HCT116 (cell line): Measurements from ENCODE around the gene CORO2B.

Experiments used
- ATF3 ChIP-seq: IDR thresholded peaks from 2 replicates; pipeline ENCODE4 v1.6.1; 2012
- CEBPB ChIP-seq: IDR thresholded peaks from 2 replicates; pipeline ENCODE4 v1.6.1; 2012; ENCODE audit warnings: low read depth
- EZH2 ChIP-seq: fragments of 200-600 bp; sonication (generic); IDR thresholded peaks from 2 replicates; pipeline ENCODE4 v1.6.1; 2017; ENCODE audit warnings: antibody characterized with exemption, mixed run types
- EZH2phosphoT487 ChIP-seq: fragments of 200-600 bp; IDR thresholded peaks from 2 replicates; pipeline ENCODE4 v1.6.1; 2018; ENCODE audit warnings: antibody characterized with exemption, borderline replicate concordance
- POLR2A ChIP-seq: IDR thresholded peaks from 2 replicates; pipeline ENCODE4 v1.7.0; 2011; ENCODE audit warnings: borderline replicate concordance; ENCODE audit not compliant: insufficient read depth, insufficient read length; ENCODE audit errors: extremely low read depth
- POLR2AphosphoS5 ChIP-seq: IDR thresholded peaks from 2 replicates; pipeline ENCODE4 v1.6.1; 2011; ENCODE audit warnings: mild to moderate bottlenecking, low read depth, low read length, moderate library complexity
- RAD21 ChIP-seq: IDR thresholded peaks from 2 replicates; pipeline ENCODE4 v1.6.1; 2012; ENCODE audit warnings: low read depth, mild to moderate bottlenecking
- REST ChIP-seq: IDR thresholded peaks from 2 replicates; pipeline ENCODE4 v1.6.1; 2012; ENCODE audit warnings: low read depth
- SRF ChIP-seq: IDR thresholded peaks from 2 replicates; pipeline ENCODE4 v1.6.1; 2012; ENCODE audit warnings: low read depth
- YY1 ChIP-seq: IDR thresholded peaks from 2 replicates; pipeline ENCODE4 v1.6.1; 2011; ENCODE audit warnings: low read length, low read depth, moderate library complexity, mild to moderate bottlenecking; ENCODE audit not compliant: insufficient replicate concordance; ENCODE audit errors: extremely low read depth
- ZFX ChIP-seq: fragments of 450-650 bp; IDR thresholded peaks from 2 replicates; pipeline ENCODE4 v1.6.1; 2017
- TF ChIP-seq, protein P1 (sequence below), 3 experiments: fragments of 200-600 bp in 1 of 3; sonication (generic) in 1 of 3; IDR thresholded peaks in 2 of 3; conservative IDR thresholded peaks in 1 of 3; 2 replicates each; pipeline ENCODE4 v1.5.1; 2012 to 2017; ENCODE audit warnings: low read depth in 2 of 3, low read length in 2 of 3, antibody characterized with exemption in 1 of 3, borderline replicate concordance in 1 of 3, control low read depth in 1 of 3, mild to moderate bottlenecking in 1 of 3, mixed read lengths in 1 of 3, mixed run types in 1 of 3, moderate library complexity in 1 of 3; ENCODE audit not compliant: insufficient read depth in 1 of 3
- TF ChIP-seq, protein P2 (sequence below): IDR thresholded peaks from 2 replicates; pipeline ENCODE4 v1.6.1; 2012

DNA sequence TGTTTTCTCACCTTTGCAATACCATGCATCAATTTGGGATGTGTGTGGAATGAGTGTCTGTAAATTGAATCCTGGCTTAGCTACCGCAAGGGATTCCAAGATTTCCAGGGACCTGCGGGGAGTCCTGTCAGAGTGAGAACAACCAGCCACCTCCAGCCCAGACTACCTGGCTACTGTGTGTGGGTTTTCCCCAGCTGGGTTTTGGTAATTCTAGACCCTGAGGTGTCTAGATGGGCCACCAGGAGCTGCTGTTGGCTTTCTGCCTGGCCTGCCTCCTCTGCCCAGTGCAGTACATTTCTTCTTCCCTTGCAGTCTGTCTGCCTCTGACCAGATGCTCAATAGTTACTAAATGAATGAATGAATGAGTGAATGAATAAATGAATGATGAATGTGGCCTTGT lies 32.5 kb upstream of the CORO2B start:
- TF ChIP-seq, protein P1, sequence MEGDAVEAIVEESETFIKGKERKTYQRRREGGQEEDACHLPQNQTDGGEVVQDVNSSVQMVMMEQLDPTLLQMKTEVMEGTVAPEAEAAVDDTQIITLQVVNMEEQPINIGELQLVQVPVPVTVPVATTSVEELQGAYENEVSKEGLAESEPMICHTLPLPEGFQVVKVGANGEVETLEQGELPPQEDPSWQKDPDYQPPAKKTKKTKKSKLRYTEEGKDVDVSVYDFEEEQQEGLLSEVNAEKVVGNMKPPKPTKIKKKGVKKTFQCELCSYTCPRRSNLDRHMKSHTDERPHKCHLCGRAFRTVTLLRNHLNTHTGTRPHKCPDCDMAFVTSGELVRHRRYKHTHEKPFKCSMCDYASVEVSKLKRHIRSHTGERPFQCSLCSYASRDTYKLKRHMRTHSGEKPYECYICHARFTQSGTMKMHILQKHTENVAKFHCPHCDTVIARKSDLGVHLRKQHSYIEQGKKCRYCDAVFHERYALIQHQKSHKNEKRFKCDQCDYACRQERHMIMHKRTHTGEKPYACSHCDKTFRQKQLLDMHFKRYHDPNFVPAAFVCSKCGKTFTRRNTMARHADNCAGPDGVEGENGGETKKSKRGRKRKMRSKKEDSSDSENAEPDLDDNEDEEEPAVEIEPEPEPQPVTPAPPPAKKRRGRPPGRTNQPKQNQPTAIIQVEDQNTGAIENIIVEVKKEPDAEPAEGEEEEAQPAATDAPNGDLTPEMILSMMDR (IDR thresholded peaks at IDR 0.05 in 2 of 3, conservative IDR thresholded peaks at IDR 0.05 in 1 of 3; ENCODE audit: borderline replicate concordance in 1 of 3, insufficient read depth in 1 of 3, low read depth in 2 of 3, low read length in 2 of 3), result no peak
- TF ChIP-seq EZH2phosphoT487, result no peak
- no peak for TF ChIP-seq RAD21
- TF ChIP-seq POLR2AphosphoS5, result no peak
- no peak for TF ChIP-seq EZH2
- TF ChIP-seq POLR2A, result no peak
- TF ChIP-seq ATF3, result no peak
- no peak for TF ChIP-seq CEBPB
- TF ChIP-seq SRF, result no peak
- TF ChIP-seq YY1, result no peak
- TF ChIP-seq REST, result no peak
- TF ChIP-seq, protein P2, sequence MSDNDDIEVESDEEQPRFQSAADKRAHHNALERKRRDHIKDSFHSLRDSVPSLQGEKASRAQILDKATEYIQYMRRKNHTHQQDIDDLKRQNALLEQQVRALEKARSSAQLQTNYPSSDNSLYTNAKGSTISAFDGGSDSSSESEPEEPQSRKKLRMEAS, result no peak
- no peak for TF ChIP-seq ZFX
